ENCODE results near the gene XKRX. TPM values are rescaled to one million over a fixed set of nuclear protein-coding genes. Genes with fewer than 3 reads are reported as not detected.

The XKRX gene
- total and polyA plus RNA-seq, 2 donors (not counting 1 experiment from before 2014, with no cell fraction given), result 0.02 to 0.17 TPM

- Histone ChIP-seq H4K20me1 (ENCODE audit: control insufficient read depth, extremely low read depth, insufficient read depth, low read length) (no peaks in the 10 kb centered on the region), H2AFZ (ENCODE audit: low read length) (no peak overlapping the region), H3K36me3 (ENCODE audit: control insufficient read depth, insufficient read depth, low read length) (no peaks in the 10 kb centered on the region), H3K4me1 (ENCODE audit: control insufficient read depth, extremely low read depth, insufficient read depth, low read length) (no peaks in the 10 kb centered on the region), H3K9ac (ENCODE audit: insufficient read depth, low read length) (no peak overlapping the region), H3K79me2 (ENCODE audit: control insufficient read depth, insufficient read depth, low read length) (no peaks in the 10 kb centered on the region), H3K9me3 (ENCODE audit: control insufficient read depth, insufficient read depth, low read depth, low read length) (no peaks in the 10 kb centered on the region), H3K27me3 (ENCODE audit: control insufficient read depth, insufficient read depth, low read length) (no peaks in the 10 kb centered on the region), H3K4me3 (replicated peaks in 1 of 4; ENCODE audit: control extremely low read depth in 1 of 4, insufficient read depth in 1 of 4, low read depth in 3 of 4, low read length in 4 of 4) (no peak overlapping the region), H3K4me2 (ENCODE audit: extremely low read depth, insufficient read depth, low read length) (no peak overlapping the region), H3K27ac (ENCODE audit: insufficient read depth, low read length) (no peak overlapping the region)
- TF ChIP-seq CTCF (conservative IDR thresholded peaks at IDR 0.05 in 1 of 2, IDR thresholded peaks at IDR 0.05 in 1 of 2; ENCODE audit: low read depth in 1 of 2, low read length in 2 of 2) (no peak), EZH2 (IDR thresholded peaks at IDR 0.05; ENCODE audit: low read length, missing control alignments) (no peak)
- peak in 1 of 2 donors; percentile 3 for DNase-seq (ENCODE audit: low read depth in 2 of 2)
Observed at GRCh38 chrX:100946299-100946927, 17.7 kb upstream of the XKRX start.

- H3K36me3 ChIP-seq (ENCODE audit: control insufficient read depth, insufficient read depth, low read length), result no peaks in the 10 kb centered on the region
- no peaks in the 10 kb centered on the region for H3K79me2 ChIP-seq (ENCODE audit: control insufficient read depth, insufficient read depth, low read length)
- H3K4me3 ChIP-seq (replicated peaks in 1 of 4; ENCODE audit: control extremely low read depth in 1 of 4, insufficient read depth in 1 of 4, low read depth in 3 of 4, low read length in 4 of 4), result no peak overlapping the region
- TF ChIP-seq EZH2 (IDR thresholded peaks at IDR 0.05; ENCODE audit: low read length, missing control alignments) (no peak), CTCF (conservative IDR thresholded peaks at IDR 0.05 in 1 of 2, IDR thresholded peaks at IDR 0.05 in 1 of 2; ENCODE audit: low read depth in 1 of 2, low read length in 2 of 2) (no peak)
- no peak overlapping the region for H3K27ac ChIP-seq (ENCODE audit: insufficient read depth, low read length)
- H4K20me1 ChIP-seq (ENCODE audit: control insufficient read depth, extremely low read depth, insufficient read depth, low read length), result no peaks in the 10 kb centered on the region
- no peak overlapping the region for H2AFZ ChIP-seq (ENCODE audit: low read length)
- no peak overlapping the region for H3K4me2 ChIP-seq (ENCODE audit: extremely low read depth, insufficient read depth, low read length)
- DNase-seq (ENCODE audit: low read depth in 2 of 2), result peak in 1 of 2 donors; percentile 5
- no peaks in the 10 kb centered on the region for H3K9me3 ChIP-seq (ENCODE audit: control insufficient read depth, insufficient read depth, low read depth, low read length)
- H3K4me1 ChIP-seq (ENCODE audit: control insufficient read depth, extremely low read depth, insufficient read depth, low read length), result no peaks in the 10 kb centered on the region
- no peak overlapping the region for H3K9ac ChIP-seq (ENCODE audit: insufficient read depth, low read length)
- H3K27me3 ChIP-seq (ENCODE audit: control insufficient read depth, insufficient read depth, low read length), result no peaks in the 10 kb centered on the region
Observed at GRCh38 chrX:100944601-100945000, 15.9 kb upstream of the XKRX start.

- no peak overlapping the region for H3K4me2 ChIP-seq (ENCODE audit: extremely low read depth, insufficient read depth, low read length)
- H3K79me2 ChIP-seq (ENCODE audit: control insufficient read depth, insufficient read depth, low read length), result no peaks in the 10 kb centered on the region
- no peaks in the 10 kb centered on the region for H3K9me3 ChIP-seq (ENCODE audit: control insufficient read depth, insufficient read depth, low read depth, low read length)
- no peak overlapping the region for H3K27ac ChIP-seq (ENCODE audit: insufficient read depth, low read length)
- no peaks in the 10 kb centered on the region for H3K36me3 ChIP-seq (ENCODE audit: control insufficient read depth, insufficient read depth, low read length)
- no peaks in the 10 kb centered on the region for H3K27me3 ChIP-seq (ENCODE audit: control insufficient read depth, insufficient read depth, low read length)
- H3K4me1 ChIP-seq (ENCODE audit: control insufficient read depth, extremely low read depth, insufficient read depth, low read length), result no peaks in the 10 kb centered on the region
- no peak overlapping the region for H2AFZ ChIP-seq (ENCODE audit: low read length)
- no peak overlapping the region for H3K4me3 ChIP-seq (replicated peaks in 1 of 4; ENCODE audit: control extremely low read depth in 1 of 4, insufficient read depth in 1 of 4, low read depth in 3 of 4, low read length in 4 of 4)
- no peak for DNase-seq (ENCODE audit: low read depth in 2 of 2)
- no peak overlapping the region for H3K9ac ChIP-seq (ENCODE audit: insufficient read depth, low read length)
- H4K20me1 ChIP-seq (ENCODE audit: control insufficient read depth, extremely low read depth, insufficient read depth, low read length), result no peaks in the 10 kb centered on the region
- TF ChIP-seq CTCF (conservative IDR thresholded peaks at IDR 0.05 in 1 of 2, IDR thresholded peaks at IDR 0.05 in 1 of 2; ENCODE audit: low read depth in 1 of 2, low read length in 2 of 2), result no peak
- no peak for TF ChIP-seq EZH2 (IDR thresholded peaks at IDR 0.05; ENCODE audit: low read length, missing control alignments)
Observed at GRCh38 chrX:100939333-100939732, 10.6 kb upstream of the XKRX start.
